IMR-90 (cell line): ENCODE results near the gene LRP1B. TPM values are rescaled to one million over a fixed set of nuclear protein-coding genes. Genes with fewer than 3 reads are reported as not detected.

ENCODE experiments used
- ATAC-seq: fragments of 200-7000 bp; cut with Tn5 transposase; 2 replicates; pipeline ENCODE4 v1.9.1; 2020; ENCODE audit warnings: low read depth, mild to moderate bottlenecking, moderate library complexity
- BruUV-seq: library from RNA; stranded (reverse); fragments of 400-500 nt; replicated peaks from 2 replicates; lab custom pipeline; 2021; lab: Mats Ljungman, UMichigan
- CTCF ChIA-PET: fragments of 300-600 bp; formaldehyde crosslinking; extraction: SDS; loops from one replicate; lab custom pipeline; 2021; ENCODE audit warnings: antibody characterized with exemption; lab: Yijun Ruan, JAX
- POLR2A ChIA-PET: fragments of 300-600 bp; sonication (Branson Sonifier 250); formaldehyde crosslinking; loops from one replicate; lab custom pipeline; 2022; ENCODE audit warnings: antibody characterized with exemption; ENCODE audit not compliant: unreplicated experiment; lab: Charles Lee
- DNase-seq: peaks from one replicate; pipeline ENCODE4 v3.0.0; 2013
- H2AFZ ChIP-seq: replicated peaks from 2 replicates; pipeline ENCODE3; 2013; ENCODE audit warnings: low read length, mild to moderate bottlenecking; ENCODE audit not compliant: poor library complexity
- H2AK5ac ChIP-seq: 2 replicates; pipeline ENCODE4 v1.6.1; 2013; ENCODE audit warnings: low read depth, low read length, inconsistent platforms
- H2AK9ac ChIP-seq: replicated peaks from 2 replicates; pipeline ENCODE3; 2013; ENCODE audit warnings: mild to moderate bottlenecking, low read depth, low read length, moderate library complexity; ENCODE audit not compliant: poor library complexity
- H2BK120ac ChIP-seq: 2 replicates; pipeline ENCODE4 v1.6.1; 2013; ENCODE audit warnings: low read depth, low read length, inconsistent platforms
- H2BK15ac ChIP-seq: 3 replicates; pipeline ENCODE4 v1.6.1; 2013; ENCODE audit warnings: low read depth, low read length, inconsistent platforms
- H2BK20ac ChIP-seq: 2 replicates; pipeline ENCODE4 v1.6.1; 2013; ENCODE audit warnings: low read depth, mild to moderate bottlenecking, inconsistent platforms, low read length, moderate library complexity
- H2BK5ac ChIP-seq: 2 replicates; pipeline ENCODE4 v1.6.1; 2013; ENCODE audit warnings: mild to moderate bottlenecking, low read depth, low read length, inconsistent platforms; ENCODE audit not compliant: poor library complexity, severe bottlenecking
- H3K14ac ChIP-seq: replicated peaks from 2 replicates; pipeline ENCODE4 v1.6.1; 2013; ENCODE audit warnings: low read depth, low read length, inconsistent platforms
- H3K18ac ChIP-seq: 2 replicates; pipeline ENCODE4 v1.6.1; 2013; ENCODE audit warnings: low read depth, low read length, control low read depth
- H3K23ac ChIP-seq: 2 replicates; pipeline ENCODE4 v1.6.1; 2013; ENCODE audit warnings: low read depth, low read length, inconsistent platforms
- H3K27ac ChIP-seq: 2 replicates; pipeline ENCODE4 v1.5.1; 2013; ENCODE audit warnings: mild to moderate bottlenecking, control low read depth, low read length; ENCODE audit not compliant: insufficient read depth
- H3K27me3 ChIP-seq: 2 replicates; pipeline ENCODE4 v1.6.1; 2013; ENCODE audit warnings: low read length; ENCODE audit not compliant: control insufficient read depth, insufficient read depth
- H3K36me3 ChIP-seq: 2 replicates; pipeline ENCODE4 v1.6.1; 2013; ENCODE audit warnings: low read length, mixed read lengths; ENCODE audit not compliant: control insufficient read depth, insufficient read depth
- H3K4ac ChIP-seq: 2 replicates; pipeline ENCODE4 v1.6.1; 2013; ENCODE audit warnings: low read depth, low read length, inconsistent platforms
- H3K4me1 ChIP-seq: 2 replicates; pipeline ENCODE4 v1.6.1; 2013; ENCODE audit warnings: low read length, mixed read lengths; ENCODE audit not compliant: control insufficient read depth, insufficient read depth
- H3K4me2 ChIP-seq: 2 replicates; pipeline ENCODE4 v1.6.1; 2013; ENCODE audit warnings: low read depth, mild to moderate bottlenecking, control low read depth, low read length, moderate library complexity
- H3K4me3 ChIP-seq: 2 replicates; pipeline ENCODE4 v1.5.1; 2013; ENCODE audit warnings: low read depth, mild to moderate bottlenecking, control low read depth, low read length, moderate library complexity; ENCODE audit not compliant: insufficient read depth
- H3K56ac ChIP-seq: 2 replicates; pipeline ENCODE4 v1.6.1; 2013; ENCODE audit warnings: low read length, inconsistent platforms; ENCODE audit not compliant: insufficient read depth; ENCODE audit errors: extremely low read depth
- H3K79me1 ChIP-seq, 2 experiments: 2 replicates each; pipeline ENCODE4 v1.6.1; 2013; ENCODE audit warnings: low read length in 2 of 2, inconsistent platforms in 1 of 2, low read depth in 1 of 2
- H3K9ac ChIP-seq: 2 replicates; pipeline ENCODE4 v1.6.1; 2013; ENCODE audit warnings: low read depth, low read length, control low read depth
- H3K9me1 ChIP-seq: 2 replicates; pipeline ENCODE4 v1.6.1; 2013; ENCODE audit warnings: low read length, inconsistent platforms; ENCODE audit not compliant: insufficient read depth
- H3K9me3 ChIP-seq: 2 replicates; pipeline ENCODE4 v1.6.1; 2013; ENCODE audit warnings: low read length; ENCODE audit not compliant: control insufficient read depth, insufficient read depth
- H4K20me1 ChIP-seq: 2 replicates; pipeline ENCODE4 v1.6.1; 2013; ENCODE audit warnings: low read length, inconsistent platforms; ENCODE audit not compliant: insufficient read depth
- H4K5ac ChIP-seq: 2 replicates; pipeline ENCODE4 v1.6.1; 2013; ENCODE audit warnings: mild to moderate bottlenecking, low read depth, low read length, control low read depth
- H4K8ac ChIP-seq, 2 experiments: 2 replicates each; pipeline ENCODE4 v1.6.1; 2013; ENCODE audit warnings: low read depth in 2 of 2, low read length in 2 of 2, control low read depth in 1 of 2, inconsistent platforms in 1 of 2
- H4K91ac ChIP-seq: 2 replicates; pipeline ENCODE4 v1.6.1; 2013; ENCODE audit warnings: low read depth, low read length, inconsistent platforms; ENCODE audit not compliant: insufficient read depth
- BHLHE40 ChIP-seq: fragments of 150-350 bp; IDR thresholded peaks from 2 replicates; pipeline ENCODE4 v1.6.1; 2016; ENCODE audit warnings: mild to moderate bottlenecking, low read depth, low read length
- CEBPB ChIP-seq: IDR thresholded peaks from 2 replicates; pipeline ENCODE4 v1.6.1; 2012; ENCODE audit warnings: low read depth, low read length, improper control_type of control experiment
- CTCF ChIP-seq: conservative IDR thresholded peaks from 2 replicates; pipeline ENCODE4 v1.5.1; 2012; ENCODE audit warnings: mild to moderate bottlenecking, low read depth, low read length, improper control_type of control experiment
- ELK1 ChIP-seq: fragments of 150-350 bp; IDR thresholded peaks from 2 replicates; pipeline ENCODE4 v1.6.1; 2016; ENCODE audit warnings: low read depth, mild to moderate bottlenecking, low read length, moderate library complexity, borderline replicate concordance
- MAZ ChIP-seq: IDR thresholded peaks from 2 replicates; pipeline ENCODE4 v1.6.1; 2012; ENCODE audit warnings: low read depth, mild to moderate bottlenecking, low read length, improper control_type of control experiment, moderate library complexity, borderline replicate concordance
- MXI1 ChIP-seq: IDR thresholded peaks from 2 replicates; pipeline ENCODE4 v1.6.1; 2012; ENCODE audit warnings: low read depth, mild to moderate bottlenecking, low read length, moderate library complexity, borderline replicate concordance
- NFE2L2 ChIP-seq: fragments of 150-350 bp; IDR thresholded peaks from 2 replicates; pipeline ENCODE4 v1.6.1; 2016; ENCODE audit warnings: low read depth, mild to moderate bottlenecking, low read length
- POLR2A ChIP-seq: IDR thresholded peaks from 2 replicates; pipeline ENCODE4 v1.6.1; 2012; ENCODE audit warnings: mild to moderate bottlenecking, low read depth, low read length
- RAD21 ChIP-seq: IDR thresholded peaks from 2 replicates; pipeline ENCODE4 v1.6.1; 2012; ENCODE audit warnings: low read length, improper control_type of control experiment
- RCOR1 ChIP-seq: IDR thresholded peaks from 2 replicates; pipeline ENCODE4 v1.6.1; 2012; ENCODE audit warnings: mild to moderate bottlenecking, low read length, improper control_type of control experiment; ENCODE audit not compliant: insufficient replicate concordance
- RFX5 ChIP-seq: IDR thresholded peaks from 2 replicates; pipeline ENCODE4 v1.8.0; 2012; ENCODE audit warnings: low read depth, mild to moderate bottlenecking, low read length, moderate library complexity
- SMC3 ChIP-seq: fragments of 150-350 bp; IDR thresholded peaks from 2 replicates; pipeline ENCODE4 v1.6.1; 2016; ENCODE audit warnings: low read depth, mild to moderate bottlenecking, antibody characterized with exemption, low read length, moderate library complexity
- WGBS, 2 experiments: methylation state at CpG; one replicate each; pipeline versions ENCODE4 v1.1.5 to v1.1.7; 2013; ENCODE audit warnings: missing lambda C conversion rate in 2 of 2; ENCODE audit not compliant: insufficient read length in 1 of 2; ENCODE audit errors: extremely low coverage in 2 of 2; 5-methylcytosine and 5-hydroxymethylcytosine counted together
- dilution Hi-C: fragments of 300-500 bp; cut with HindIII; formaldehyde crosslinking; loops from one replicate; pipeline ENCODE4 v1.14.3; 2018; ENCODE audit warnings: low sequenced_read_pairs; ENCODE audit not compliant: unreplicated experiment
- in situ Hi-C: fragments of 300-500 bp; cut with MboI; formaldehyde crosslinking; loops from 3 replicates; pipeline ENCODE4 v1.14.3; 2019; ENCODE audit warnings: low sequenced_read_pairs, inconsistent platforms, mixed read lengths
- intact Hi-C: fragments of 100-400 bp; cut with micrococcal nuclease; formaldehyde crosslinking; loops from 2 replicates; pipeline ENCODE4 v1.10.0; 2022
- polyA plus RNA-seq, 3 experiments: library from polyadenylated mRNA; depleted of rRNA; stranded (reverse); fragments of >200 nt; gene quantifications; 2 replicates each; pipeline ENCODE4 v1.2.3, GENCODE V29; 2012; ENCODE audit warnings: low replicate concordance in 1 of 3
- total RNA-seq: library from RNA; depleted of rRNA; stranded (reverse); fragments of >200 nt; gene quantifications from 2 replicates; pipeline ENCODE4 v1.2.3, GENCODE V29; 2012

LRP1B gene
- total and polyA plus RNA-seq, 2 of the 4 experiments (the other 2 are of a cell fraction), result under 0.01 to 0.02 TPM

GRCh38 chr2:141103216-141103615, 1027.6 kb downstream of the LRP1B start:
- Histone ChIP-seq H3K9me1 (0 out of 2 replicates have a peak, but pooled peaks cover 2% of the 10 kb centered on the region), H4K91ac (no peak overlapping the region), H3K4me3 (no peak overlapping the region), H2BK5ac (no peak overlapping the region), H2BK120ac (no peak overlapping the region), H3K27ac (no peak overlapping the region), H3K9me3 (no peaks in the 10 kb centered on the region), H3K56ac (no peak overlapping the region), H3K36me3 (no peaks in the 10 kb centered on the region), H3K4ac (no peak overlapping the region), H3K9ac (no peak overlapping the region), H3K27me3 (no peaks in the 10 kb centered on the region), H2AK5ac (no peak overlapping the region), H3K4me2 (no peak overlapping the region), H2BK20ac (no peak overlapping the region), H3K18ac (no peak overlapping the region), H3K79me1 (no peaks in the 10 kb centered on the region), H3K23ac (no peak overlapping the region), H4K8ac (no peak overlapping the region), H3K4me1 (no peaks in the 10 kb centered on the region), H4K5ac (no peak overlapping the region), H3K14ac (no peak overlapping the region), H2BK15ac (no peak overlapping the region), H2AK9ac (no peak overlapping the region), H2AFZ (no peak overlapping the region), H4K20me1 (no peaks in the 10 kb centered on the region)
- intact Hi-C loops, result no loop called here
- ATAC-seq (no peak), DNase-seq (no peak)
- ChIA-PET POLR2A (no interaction called here), CTCF (no interaction called here)
- WGBS, 2 experiments, result no CpG with 5 or more reads among the region's 1 CpG
- TF ChIP-seq RCOR1 (no peak), ELK1 (no peak), POLR2A (no peak), CEBPB (no peak), NFE2L2 (no peak), MAZ (no peak), BHLHE40 (no peak), MXI1 (no peak), RAD21 (no peak), RFX5 (no peak), CTCF (no peak), SMC3 (no peak)
- in situ Hi-C loops, result no loop called here
- no TSS peak for BruUV-seq
- dilution Hi-C loops, result no loop called here
